ENCODE measurements around the gene TDP1. TPM values are rescaled to one million over a fixed set of nuclear protein-coding genes. Genes with fewer than 3 reads are reported as not detected.

TDP1 gene
- total and polyA plus RNA-seq, 2 of the 4 experiments (the other 2 are of a cell fraction) = 23.3 to 53.1 TPM

DNA sequence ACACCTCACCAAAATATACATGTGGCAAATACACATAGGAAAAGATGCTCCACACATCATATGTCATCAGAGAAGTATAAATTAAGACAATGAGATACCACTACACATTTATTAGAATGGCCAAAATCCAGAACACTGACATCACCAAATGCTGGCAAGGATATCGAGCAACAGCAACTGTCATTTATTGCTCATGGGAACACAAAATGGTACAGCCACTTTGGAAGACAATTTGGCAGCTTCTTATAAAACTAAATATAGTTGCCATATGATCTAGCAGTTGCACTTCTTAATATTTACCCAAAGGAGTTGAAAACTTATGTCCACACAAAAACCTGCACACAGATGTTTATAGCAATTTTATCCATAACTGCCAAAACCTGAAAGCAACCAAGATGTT, 99.1 kb downstream of the TDP1 start:
- Histone ChIP-seq H3K27ac (ENCODE audit: insufficient read depth, low read length) (no peak overlapping the region), H3K27me3 (ENCODE audit: control insufficient read depth, insufficient read depth, low read length) (peaks cover 12% of the 10 kb centered on the region), H3K4me3 (ENCODE audit: insufficient read depth, low read depth, low read length) (no peak overlapping the region), H3K18ac (ENCODE audit: low read depth, low read length) (no peak overlapping the region), H3K9ac (ENCODE audit: low read depth, low read length) (no peak overlapping the region), H3K4me1 (ENCODE audit: control insufficient read depth, insufficient read depth, low read length) (0 out of 2 replicates have a peak, but pooled peaks cover 2% of the 10 kb centered on the region), H2AK9ac (replicated peaks; ENCODE audit: low read depth, low read length, poor library complexity) (no peak overlapping the region), H3K9me1 (ENCODE audit: insufficient read depth, low read length) (no peaks in the 10 kb centered on the region), H2BK120ac (ENCODE audit: low read depth, low read length) (no peak overlapping the region), H3K79me1 (ENCODE audit: low read depth in 1 of 2, low read length in 2 of 2) (no peaks in the 10 kb centered on the region), H3K9me3 (ENCODE audit: control insufficient read depth, insufficient read depth, low read length) (0 out of 2 replicates have a peak, but pooled peaks cover 2% of the 10 kb centered on the region), H3K4me2 (ENCODE audit: low read depth, low read length) (no peak overlapping the region), H4K8ac (ENCODE audit: low read depth in 2 of 2, low read length in 2 of 2) (no peak overlapping the region), H3K4ac (ENCODE audit: low read depth, low read length) (no peak overlapping the region), H2BK15ac (ENCODE audit: low read depth, low read length) (no peak overlapping the region), H2BK20ac (ENCODE audit: low read depth, low read length) (no peak overlapping the region), H4K20me1 (ENCODE audit: insufficient read depth, low read length) (no peaks in the 10 kb centered on the region), H2BK5ac (ENCODE audit: low read depth, low read length, poor library complexity, severe bottlenecking) (no peak overlapping the region), H4K5ac (ENCODE audit: low read depth, low read length) (no peak overlapping the region), H2AFZ (replicated peaks; ENCODE audit: low read length, poor library complexity) (no peak overlapping the region), H2AK5ac (ENCODE audit: low read depth, low read length) (no peak overlapping the region), H3K56ac (ENCODE audit: extremely low read depth, insufficient read depth, low read length) (no peak overlapping the region), H3K36me3 (ENCODE audit: control insufficient read depth, insufficient read depth, low read length) (no peaks in the 10 kb centered on the region), H4K91ac (ENCODE audit: insufficient read depth, low read depth, low read length) (no peak overlapping the region), H3K14ac (replicated peaks; ENCODE audit: low read depth, low read length) (no peak overlapping the region), H3K23ac (ENCODE audit: low read depth, low read length) (no peak overlapping the region)
- in situ Hi-C loops (cut with MboI; ENCODE audit: low sequenced_read_pairs) = no loop called here
- no peak for DNase-seq
- POLR2A ChIA-PET (ENCODE audit: unreplicated experiment) = no interaction called here
- no peak for ATAC-seq (ENCODE audit: low read depth)
- TF ChIP-seq POLR2A (IDR thresholded peaks at IDR 0.05; ENCODE audit: low read depth, low read length) (no peak), SMC3 (IDR thresholded peaks at IDR 0.05; ENCODE audit: low read depth, low read length) (no peak)
- CTCF ChIA-PET = interaction anchor here (0.6 kb wide), 1 partner anchor 10 kb away, joined by 3 read pairs; no protein-coding TSS in a partner anchor
- no TSS peak for BruUV-seq (replicated peaks)
- dilution Hi-C loops (cut with HindIII; ENCODE audit: low sequenced_read_pairs, unreplicated experiment) = no loop called here
- no CpG with 5 or more reads among the region's 1 CpG for whole genome bisulfite sequencing, 2 experiments (ENCODE audit: extremely low coverage in 2 of 2, insufficient read length in 1 of 2)
- intact Hi-C loops (cut with micrococcal nuclease) = no loop called here
